SU-DHL-6 (cell line): ENCODE data around the gene TESK2.
"Not testable (repeated sequence)": the region's sequence is repeated elsewhere in the genome, so short reads cannot be mapped to it uniquely, and the experiment has no call there.

Experiments
- CTCF ChIP-seq: fragments of 200-600 bp; sonication (generic); IDR thresholded peaks from one replicate; pipeline ENCODE4 v1.5.1; 2017; ENCODE audit warnings: antibody characterized with exemption, mild to moderate bottlenecking, low read length, moderate library complexity; ENCODE audit not compliant: insufficient read depth, poor library complexity, severe bottlenecking
- EZH2phosphoT487 ChIP-seq: fragments of 200-600 bp; sonication (generic), shearing (Covaris generic); conservative IDR thresholded peaks from 2 replicates; pipeline ENCODE4 v1.6.1; 2018; ENCODE audit warnings: mild to moderate bottlenecking, antibody characterized with exemption, low read length, moderate library complexity, mixed read lengths

GRCh38 chr1:45467353-45467752, 23.6 kb downstream of the TESK2 start:
- not testable (repeated sequence) for TF ChIP-seq CTCF, EZH2phosphoT487
